Stomach (tissue), 9 donors: ENCODE data around the gene NKPD1. TPM values are rescaled to one million over a fixed set of nuclear protein-coding genes. Genes with fewer than 3 reads are reported as not detected.

Experiments
- DNase-seq, 2 donors: peaks; one replicate each; pipeline versions ENCODE4 v3.0.0 to v3.0.0-alpha.2; 2013 to 2019
- H3K27ac ChIP-seq, 5 donors: fragments of 200-600 bp in 4 of 5; sonication (generic) in 4 of 5; one replicate each; pipeline ENCODE4 v1.5.1; 2013 to 2019; ENCODE audit warnings: mild to moderate bottlenecking in 1 of 5, moderate library complexity in 1 of 5
- H3K27me3 ChIP-seq, 3 donors: fragments of 200-600 bp; sonication (generic); one replicate each; pipeline ENCODE4 v1.5.1; 2017 to 2019; ENCODE audit warnings: mixed run types in 1 of 3
- H3K36me3 ChIP-seq, 4 donors: fragments of 200-600 bp; sonication (generic); 1 replicate in 3 of 4; 2 replicates in 1 of 4; pipeline ENCODE4 v1.5.1; 2016 to 2019
- H3K4me1 ChIP-seq, 4 donors: fragments of 200-600 bp; sonication (generic); one replicate each; pipeline ENCODE4 v1.5.1; 2016 to 2019
- H3K4me3 ChIP-seq, 4 donors: fragments of 200-600 bp; sonication (generic) in 3 of 4; one replicate each; pipeline ENCODE4 v1.5.1; 2016 to 2019; ENCODE audit warnings: mild to moderate bottlenecking in 1 of 4
- H3K9me3 ChIP-seq, 4 donors: fragments of 200-600 bp; sonication (generic); one replicate each; pipeline ENCODE4 v1.5.1; 2016 to 2019
- EP300 ChIP-seq: sonication (generic); formaldehyde crosslinking; IDR thresholded peaks from one replicate; pipeline ENCODE4 v1.6.1; 2017; ENCODE audit warnings: antibody characterized with exemption
- POLR2A ChIP-seq, 4 donors: fragments of 450-650 bp; IDR thresholded peaks; one replicate each; pipeline ENCODE4 v1.6.1; 2016; ENCODE audit warnings: antibody characterized with exemption in 4 of 4, control low read depth in 2 of 4, mild to moderate bottlenecking in 1 of 4, moderate library complexity in 1 of 4
- POLR2AphosphoS5 ChIP-seq, 3 donors: sonication (generic); formaldehyde crosslinking; IDR thresholded peaks; one replicate each; pipeline ENCODE4 v1.6.1; 2016; ENCODE audit warnings: antibody characterized with exemption in 3 of 3
- WGBS, 5 donors: extraction: QIAGEN DNeasy Blood & Tissue Kit in 3 of 5; methylation state at CpG; one replicate each; pipeline versions ENCODE4 v1.1.5 to v1.1.7; 2013 to 2018; 5-methylcytosine and 5-hydroxymethylcytosine counted together
- intact Hi-C: fragments of 100-400 bp; cut with DNase I; formaldehyde crosslinking; loops from one replicate; pipeline ENCODE4 v1.15.1; 2023; ENCODE audit warnings: low total_unique reads
- polyA plus RNA-seq, 3 donors: library from polyadenylated mRNA; stranded (reverse); fragments of 200-250 nt; gene quantifications; one replicate each; pipeline ENCODE4 v1.2.3, GENCODE V29; 2013
- total RNA-seq, 5 donors: library from RNA; depleted of rRNA; stranded (reverse); fragments of >200 nt; gene quantifications; one replicate each; pipeline versions ENCODE4 v1.1.0 to v1.2.3, GENCODE V29; 2014 to 2016
- TF ChIP-seq, protein P1 (sequence below), 7 experiments: fragments of 450-650 bp in 4 of 7; fragments of 200-600 bp in 3 of 7; sonication (generic) in 3 of 7; IDR thresholded peaks; one replicate each; pipeline ENCODE4 v1.5.1; 2016 to 2019; ENCODE audit warnings: antibody characterized with exemption in 7 of 7, control low read depth in 2 of 7, mild to moderate bottlenecking in 1 of 7
- donor health status: healthy with polysubstance abuse.
- donor health status: Bipolar disorder and iron deficiency.
- donor health status: healthy.

NKPD1 gene
- total and polyA plus RNA-seq, 8 donors: 0.20 TPM; not detected in 7

DNA sequence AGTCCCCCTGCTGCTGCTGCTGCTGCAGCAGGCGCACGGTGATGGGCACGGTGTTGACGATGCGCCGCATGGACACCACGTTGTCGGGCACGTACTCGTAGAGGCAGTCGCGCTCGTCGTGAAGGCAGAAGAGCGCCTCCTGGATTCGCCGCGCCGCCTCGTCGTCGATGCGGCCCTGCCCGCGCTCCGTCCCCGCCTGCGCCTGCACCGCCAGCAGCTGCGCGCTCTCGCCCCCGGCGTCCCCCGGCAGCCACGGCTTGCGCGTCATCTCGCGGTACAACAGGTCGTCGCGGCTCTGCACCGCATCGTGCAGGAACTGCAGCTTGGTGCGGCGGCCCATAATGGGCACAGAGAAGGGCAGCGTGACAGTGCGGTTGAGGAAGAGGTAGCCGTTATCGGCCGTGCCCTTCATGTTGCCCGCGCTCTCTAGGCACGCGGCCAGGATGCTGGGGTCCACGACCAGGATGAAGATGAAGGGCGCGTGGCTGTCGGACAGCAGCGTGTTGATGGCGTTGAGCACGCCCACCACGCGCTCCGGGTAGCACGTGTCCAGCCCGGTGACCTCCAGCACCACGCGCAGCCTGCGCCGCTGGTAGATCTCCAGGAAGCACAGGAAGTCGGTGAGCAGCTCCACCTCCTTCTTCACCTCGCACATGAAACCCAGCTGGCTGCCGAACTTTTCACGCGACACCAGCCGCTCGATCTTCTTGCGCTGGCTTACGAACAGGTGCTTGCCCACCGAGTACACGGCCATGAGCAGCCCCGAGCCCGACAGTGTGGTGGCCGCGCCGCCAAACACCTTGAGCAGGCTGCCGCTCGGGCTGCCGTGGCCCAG, 8.1 kb downstream of the NKPD1 start:
- Histone ChIP-seq H3K27ac (no peak overlapping the region), H3K4me3 (peak overlapping the region; percentile 25 to 45 (median 33)), H3K4me1 (peaks cover 26 to 41% (median 31%) of the 10 kb centered on the region in 4 donors), H3K9me3 (peaks cover 0 to 4% (median 0%) of the 10 kb centered on the region in 4 donors), H3K36me3 (peaks cover under 1 to 17% (median 5%) of the 10 kb centered on the region in 4 donors), H3K27me3 (peaks cover 0 to 56% (median 23%) of the 10 kb centered on the region in 3 donors)
- TF ChIP-seq POLR2AphosphoS5 (IDR thresholded peaks at IDR 0.05) (peak in 2 of 3 donors; percentile 8 to 16), EP300 (no peak), POLR2A (IDR thresholded peaks at IDR 0.05) (no peak)
- WGBS, 5 donors: 2 to 10% (median 3%) methylated on average over 45 to 91 of the region's 91 CpGs
- peak; percentile 58 to 85 for DNase-seq
- intact Hi-C loops: no loop called here

DNA sequence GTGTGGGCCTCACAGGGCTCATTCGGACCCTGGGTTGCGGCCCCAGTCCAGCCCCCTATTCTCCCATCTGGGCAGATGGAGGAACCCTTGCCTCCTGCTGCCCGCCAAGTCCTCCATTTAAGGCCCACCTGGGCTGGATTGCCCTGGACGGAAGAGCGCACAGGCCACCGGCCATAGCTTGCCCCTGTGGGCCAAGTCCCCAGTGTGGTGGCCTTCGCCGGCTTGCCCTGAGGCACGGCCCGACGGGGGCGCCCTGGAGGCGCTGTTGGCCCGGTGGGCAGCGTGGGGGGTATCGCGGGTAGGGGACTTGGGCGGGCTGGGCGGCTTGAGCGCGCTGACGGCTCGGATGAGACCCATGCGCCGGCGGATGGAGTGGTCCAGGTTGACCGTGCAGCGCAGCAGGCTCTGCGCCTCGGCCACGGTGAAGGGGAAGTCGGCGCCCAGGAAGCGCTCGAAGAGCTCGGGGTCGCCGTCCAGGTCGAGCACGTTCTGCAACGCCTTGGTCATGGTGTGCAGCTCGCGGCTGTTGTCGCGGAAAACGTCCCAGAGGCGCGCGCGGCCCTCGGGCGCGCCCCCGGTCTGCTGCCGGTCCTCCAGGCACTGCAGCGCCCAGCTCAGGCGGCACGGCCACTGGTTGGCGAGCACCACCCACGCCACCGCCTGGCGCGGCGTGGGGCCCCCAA, 8.8 kb downstream of the NKPD1 start:
- peak overlapping the region; percentile 25 to 45 (median 33) for H3K4me3 ChIP-seq
- no peak overlapping the region for H3K27ac ChIP-seq
- DNase-seq: no peak
- H3K4me1 ChIP-seq: peaks cover 26 to 41% (median 31%) of the 10 kb centered on the region in 4 donors
- peaks cover 6 to 25% (median 12%) of the 10 kb centered on the region in 4 donors for H3K36me3 ChIP-seq
- H3K27me3 ChIP-seq: peaks cover 0 to 56% (median 23%) of the 10 kb centered on the region in 3 donors
- intact Hi-C loops: no loop called here
- H3K9me3 ChIP-seq: peaks cover 0 to 4% (median 0%) of the 10 kb centered on the region in 4 donors
- TF ChIP-seq, protein P1, sequence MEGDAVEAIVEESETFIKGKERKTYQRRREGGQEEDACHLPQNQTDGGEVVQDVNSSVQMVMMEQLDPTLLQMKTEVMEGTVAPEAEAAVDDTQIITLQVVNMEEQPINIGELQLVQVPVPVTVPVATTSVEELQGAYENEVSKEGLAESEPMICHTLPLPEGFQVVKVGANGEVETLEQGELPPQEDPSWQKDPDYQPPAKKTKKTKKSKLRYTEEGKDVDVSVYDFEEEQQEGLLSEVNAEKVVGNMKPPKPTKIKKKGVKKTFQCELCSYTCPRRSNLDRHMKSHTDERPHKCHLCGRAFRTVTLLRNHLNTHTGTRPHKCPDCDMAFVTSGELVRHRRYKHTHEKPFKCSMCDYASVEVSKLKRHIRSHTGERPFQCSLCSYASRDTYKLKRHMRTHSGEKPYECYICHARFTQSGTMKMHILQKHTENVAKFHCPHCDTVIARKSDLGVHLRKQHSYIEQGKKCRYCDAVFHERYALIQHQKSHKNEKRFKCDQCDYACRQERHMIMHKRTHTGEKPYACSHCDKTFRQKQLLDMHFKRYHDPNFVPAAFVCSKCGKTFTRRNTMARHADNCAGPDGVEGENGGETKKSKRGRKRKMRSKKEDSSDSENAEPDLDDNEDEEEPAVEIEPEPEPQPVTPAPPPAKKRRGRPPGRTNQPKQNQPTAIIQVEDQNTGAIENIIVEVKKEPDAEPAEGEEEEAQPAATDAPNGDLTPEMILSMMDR (IDR thresholded peaks at IDR 0.05): no peak
- TF ChIP-seq POLR2A (IDR thresholded peaks at IDR 0.05): no peak
- TF ChIP-seq EP300: no peak
- no peak for TF ChIP-seq POLR2AphosphoS5 (IDR thresholded peaks at IDR 0.05)
- WGBS, 5 donors: 12 to 36% (median 17%) methylated on average over 14 to 64 of the region's 64 CpGs

DNA sequence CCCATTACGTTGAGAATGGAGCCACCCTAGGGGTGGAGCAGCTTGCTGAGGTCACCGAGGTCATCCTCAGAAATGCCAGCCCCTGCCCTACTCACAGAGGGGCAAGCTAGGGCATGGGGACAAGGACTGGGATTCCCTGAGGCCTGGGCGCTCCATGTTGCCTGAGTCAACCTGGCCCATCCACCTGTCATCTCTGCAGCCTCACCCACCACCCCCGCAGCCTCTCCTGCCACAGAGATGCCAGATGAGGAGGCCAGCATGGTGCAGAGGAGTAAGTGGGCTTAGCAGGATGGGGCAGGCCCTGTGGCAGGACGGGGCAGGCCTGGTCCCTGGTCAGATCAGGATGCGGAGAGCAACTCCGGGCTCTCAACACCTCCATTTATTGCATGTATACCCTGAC, 9.5 kb downstream of the NKPD1 start:
- intact Hi-C loops: no loop called here
- Histone ChIP-seq H3K27me3 (peaks cover 0 to 51% (median 23%) of the 10 kb centered on the region in 3 donors), H3K4me3 (no peak overlapping the region), H3K4me1 (peaks cover 26 to 41% (median 31%) of the 10 kb centered on the region in 4 donors), H3K36me3 (peaks cover 6 to 31% (median 19%) of the 10 kb centered on the region in 4 donors), H3K9me3 (peaks cover 0 to 4% (median 0%) of the 10 kb centered on the region in 4 donors), H3K27ac (no peak overlapping the region)
- DNase-seq: no peak
- no peak for TF ChIP-seq POLR2AphosphoS5 (IDR thresholded peaks at IDR 0.05)
- no peak for TF ChIP-seq POLR2A (IDR thresholded peaks at IDR 0.05)
- no peak for TF ChIP-seq EP300
- TF ChIP-seq, protein P1 (IDR thresholded peaks at IDR 0.05): no peak
- WGBS, 5 donors: 70 to 93% (median 82%) methylated on average over 4 to 7 of the region's 7 CpGs

DNA sequence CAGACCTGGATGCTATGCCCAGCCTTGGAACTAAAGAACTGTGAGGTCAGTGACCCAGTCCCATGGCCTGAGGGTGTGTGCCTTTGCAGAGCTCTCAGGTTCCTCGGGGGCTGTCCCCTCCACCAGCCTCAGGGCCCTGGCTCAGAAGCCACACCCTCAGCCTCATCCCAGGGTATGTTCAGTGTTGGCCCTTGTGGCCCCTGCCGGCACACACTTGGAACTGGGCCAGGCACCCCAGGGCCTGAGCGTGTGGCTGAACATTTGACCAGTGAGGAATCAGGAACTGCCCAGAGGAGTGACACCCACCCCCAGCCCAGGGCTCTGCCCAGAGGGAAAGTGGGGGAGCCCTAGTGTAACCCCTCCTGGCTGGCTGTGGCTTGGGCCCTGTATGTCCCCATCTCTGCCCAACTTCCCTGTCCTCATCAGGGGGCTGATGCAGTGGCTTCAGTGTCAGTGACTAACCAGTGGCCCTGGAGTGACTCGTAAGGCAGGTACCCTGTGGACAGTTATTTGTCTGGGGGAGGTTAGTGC, 10.0 kb downstream of the NKPD1 start:
- peaks cover 0 to 4% (median 0%) of the 10 kb centered on the region in 4 donors for H3K9me3 ChIP-seq
- peaks cover 8 to 36% (median 24%) of the 10 kb centered on the region in 4 donors for H3K36me3 ChIP-seq
- WGBS, 5 donors: 34 to 66% (median 44%) methylated on average over 3 to 4 of the region's 4 CpGs
- no peak overlapping the region for H3K27ac ChIP-seq
- peaks cover 0 to 46% (median 23%) of the 10 kb centered on the region in 3 donors for H3K27me3 ChIP-seq
- peaks cover 26 to 41% (median 31%) of the 10 kb centered on the region in 4 donors for H3K4me1 ChIP-seq
- TF ChIP-seq POLR2AphosphoS5 (IDR thresholded peaks at IDR 0.05): no peak
- TF ChIP-seq, protein P1 (IDR thresholded peaks at IDR 0.05): no peak
- TF ChIP-seq EP300: no peak
- TF ChIP-seq POLR2A (IDR thresholded peaks at IDR 0.05): no peak
- no peak overlapping the region for H3K4me3 ChIP-seq
- DNase-seq: no peak
- intact Hi-C loops: no loop called here
